IMR-90 (cell line): ENCODE data around the gene SCN11A.

ENCODE experiments used
- CTCF ChIP-seq: conservative IDR thresholded peaks from 2 replicates; pipeline ENCODE4 v1.5.1; 2012; ENCODE audit warnings: mild to moderate bottlenecking, low read depth, low read length, improper control_type of control experiment
- MAFK ChIP-seq: IDR thresholded peaks from 2 replicates; pipeline ENCODE4 v1.6.1; 2012; ENCODE audit warnings: low read depth, low read length, improper control_type of control experiment
- POLR2A ChIP-seq: IDR thresholded peaks from 2 replicates; pipeline ENCODE4 v1.6.1; 2012; ENCODE audit warnings: mild to moderate bottlenecking, low read depth, low read length
- RCOR1 ChIP-seq: IDR thresholded peaks from 2 replicates; pipeline ENCODE4 v1.6.1; 2012; ENCODE audit warnings: mild to moderate bottlenecking, low read length, improper control_type of control experiment; ENCODE audit not compliant: insufficient replicate concordance
- USF2 ChIP-seq: fragments of 150-350 bp; IDR thresholded peaks from 2 replicates; pipeline ENCODE4 v1.6.1; 2017; ENCODE audit warnings: mild to moderate bottlenecking, antibody characterized with exemption, low read length, low read depth

DNA sequence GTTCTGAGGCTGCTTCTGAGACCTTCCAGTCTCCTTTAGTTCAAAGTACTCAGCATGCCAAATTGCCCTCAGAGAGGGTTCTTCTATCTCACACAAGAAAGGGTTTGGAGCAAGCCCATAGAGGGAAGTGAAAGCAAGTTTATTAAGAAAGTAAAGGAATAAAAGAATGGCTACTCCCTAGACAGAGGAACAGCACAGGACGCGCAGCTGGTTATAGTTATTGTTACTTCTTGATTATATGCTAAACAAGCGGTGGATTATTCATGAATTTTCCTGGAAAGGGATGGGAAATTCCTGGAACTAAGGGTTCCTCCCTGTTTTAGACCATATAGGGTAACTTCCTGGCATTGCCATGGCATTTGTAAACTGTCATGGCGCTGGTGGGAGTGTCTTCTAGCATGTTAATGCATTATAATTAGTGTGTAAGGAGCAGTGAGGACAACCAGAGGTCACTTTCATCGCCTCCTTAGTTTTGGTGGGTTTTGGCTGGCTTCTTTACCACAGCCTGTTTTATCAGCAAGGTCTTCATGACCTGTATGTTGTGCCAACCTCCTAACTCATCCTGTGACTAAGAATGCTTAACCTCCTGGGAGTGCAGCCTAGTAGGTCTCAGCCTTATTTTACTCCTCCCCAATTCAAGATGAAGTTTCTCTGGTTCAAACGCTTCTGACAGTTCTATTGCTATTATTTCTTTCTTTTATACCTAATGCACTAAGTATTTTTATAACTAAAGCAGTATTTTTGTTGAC lies 26.3 kb downstream of the SCN11A start:
- TF ChIP-seq RCOR1 = no peak
- TF ChIP-seq POLR2A = no peak
- TF ChIP-seq MAFK = no peak
- no peak for TF ChIP-seq CTCF
- TF ChIP-seq USF2 = no peak
